HG03280 (cell line): ENCODE measurements around the gene DDX50.
"Not testable (repeated sequence)": the region's sequence is repeated elsewhere in the genome, so short reads cannot be mapped to it uniquely, and the experiment has no call there.

Experiments used
- ATAC-seq: cut with Tn5 transposase; IDR thresholded peaks from one replicate; pipeline ENCODE4 v1.9.1; 2021; ENCODE audit warnings: mild to moderate bottlenecking, moderate library complexity; ENCODE audit not compliant: unreplicated experiment

The DDX50 gene

GRCh38 chr10:68899186-68899745, 1.8 kb upstream of the DDX50 start:
- no peak for ATAC-seq

GRCh38 chr10:68900427-68901104, 549 bp upstream of the DDX50 start:
- ATAC-seq = peak; percentile 38

- no peak for ATAC-seq
Observed at GRCh38 chr10:68902382-68902781, 1.3 kb downstream of the DDX50 start.

GRCh38 chr10:68924593-68924992, 23.5 kb downstream of the DDX50 start:
- ATAC-seq = no peak

- no peak for ATAC-seq
Observed at GRCh38 chr10:68925489-68925888, 24.4 kb downstream of the DDX50 start.

- not testable (repeated sequence) for ATAC-seq
Observed at GRCh38 chr10:68929157-68929556, 28.0 kb downstream of the DDX50 start.

GRCh38 chr10:68929888-68930287, 28.8 kb downstream of the DDX50 start:
- ATAC-seq = not testable (repeated sequence)

- ATAC-seq = not testable (repeated sequence)
Observed at GRCh38 chr10:68932860-68933259, 31.7 kb downstream of the DDX50 start.

- ATAC-seq = no peak
Observed at GRCh38 chr10:68934994-68935393, 33.9 kb downstream of the DDX50 start.

- ATAC-seq = no peak
Observed at GRCh38 chr10:68938117-68938516, 37.0 kb downstream of the DDX50 start.

- ATAC-seq = no peak
Observed at GRCh38 chr10:68938884-68939283, 37.8 kb downstream of the DDX50 start.

- ATAC-seq = not testable (repeated sequence)
Observed at GRCh38 chr10:68940917-68941316, 39.8 kb downstream of the DDX50 start.

- ATAC-seq = no peak
Observed at GRCh38 chr10:68950598-68950997, 49.5 kb downstream of the DDX50 start.

- no peak for ATAC-seq
Observed at GRCh38 chr10:68954904-68955303, 53.8 kb downstream of the DDX50 start.

GRCh38 chr10:68955355-68955831, 54.3 kb downstream of the DDX50 start:
- no peak for ATAC-seq

- ATAC-seq = peak; percentile 87
Observed at GRCh38 chr10:68955832-68956532, 54.9 kb downstream of the DDX50 start, which contains the start of gene DDX21. TSS of gene DDX21 (plus strand) at chr10:68956170. CDS start at chr10:68956226, 56 bp downstream.

- ATAC-seq = no peak
Observed at GRCh38 chr10:68957284-68957615, 56.1 kb downstream of the DDX50 start.

GRCh38 chr10:68957654-68958053, 56.5 kb downstream of the DDX50 start:
- ATAC-seq = no peak

- no peak for ATAC-seq
Observed at GRCh38 chr10:68959695-68960527, 58.8 kb downstream of the DDX50 start.

- no peak for ATAC-seq
Observed at GRCh38 chr10:68963151-68963550, 62.0 kb downstream of the DDX50 start.

- ATAC-seq = no peak
Observed at GRCh38 chr10:68973975-68974374, 72.9 kb downstream of the DDX50 start.
